Endodermal cell (in vitro differentiated cells): ENCODE data around the gene ZDHHC18. TPM values are rescaled to one million over a fixed set of nuclear protein-coding genes. Genes with fewer than 3 reads are reported as not detected.

Experiments used
- DNase-seq: peaks from one replicate; pipeline ENCODE4 v3.0.0-alpha.2; 2017
- H3K27ac ChIP-seq: 2 replicates; pipeline ENCODE4 v1.5.1; 2013; ENCODE audit warnings: mild to moderate bottlenecking, low read depth, low read length, moderate library complexity
- H3K27me3 ChIP-seq: 2 replicates; pipeline ENCODE4 v1.6.1; 2013; ENCODE audit warnings: mild to moderate bottlenecking, low read length, moderate library complexity; ENCODE audit not compliant: insufficient read depth, control insufficient read depth, poor library complexity, severe bottlenecking
- H3K36me3 ChIP-seq: 2 replicates; pipeline ENCODE4 v1.7.0; 2013; ENCODE audit warnings: mild to moderate bottlenecking, low read length, moderate library complexity; ENCODE audit not compliant: control insufficient read depth, insufficient read depth
- H3K4me1 ChIP-seq: one replicate; pipeline ENCODE4 v1.7.0; 2013; ENCODE audit warnings: low read length; ENCODE audit not compliant: control insufficient read depth, insufficient read depth
- H3K4me3 ChIP-seq: 2 replicates; pipeline ENCODE4 v1.5.1; 2013; ENCODE audit warnings: mild to moderate bottlenecking, low read length, moderate library complexity
- H3K9ac ChIP-seq: 2 replicates; pipeline ENCODE4 v1.6.1; 2013; ENCODE audit warnings: mild to moderate bottlenecking, low read length, moderate library complexity; ENCODE audit not compliant: poor library complexity, severe bottlenecking; ENCODE audit errors: extremely low read depth
- H3K9me3 ChIP-seq: 2 replicates; pipeline ENCODE4 v1.6.1; 2013; ENCODE audit warnings: mild to moderate bottlenecking, low read length, moderate library complexity; ENCODE audit not compliant: control insufficient read depth
- H3K27ac Mint-ChIP-seq: 2 replicates; pipeline ENCODE4 v1.8.0; 2020; ENCODE audit warnings: mixed read lengths
- H3K27me3 Mint-ChIP-seq: 2 replicates; pipeline ENCODE4 v1.8.0; 2021; ENCODE audit warnings: mild to moderate bottlenecking, mixed read lengths; ENCODE audit not compliant: insufficient read depth
- H3K36me3 Mint-ChIP-seq: 2 replicates; pipeline ENCODE4 v1.8.0; 2020; ENCODE audit warnings: low read depth, mixed read lengths
- H3K4me1 Mint-ChIP-seq: 2 replicates; pipeline ENCODE4 v1.8.0; 2020; ENCODE audit warnings: mixed read lengths
- H3K4me3 Mint-ChIP-seq: 2 replicates; pipeline ENCODE4 v1.8.0; 2020; ENCODE audit warnings: mild to moderate bottlenecking, moderate library complexity, mixed read lengths
- H3K9me3 Mint-ChIP-seq: 2 replicates; pipeline ENCODE4 v1.8.0; 2020; ENCODE audit warnings: mild to moderate bottlenecking, mixed read lengths
- WGBS, 2 experiments: methylation state at CpG; one replicate each; pipeline versions ENCODE4 v1.1.5 to v1.1.7; 2013; ENCODE audit warnings: missing lambda C conversion rate in 2 of 2, mixed read lengths in 1 of 2; ENCODE audit not compliant: insufficient coverage in 1 of 2, insufficient read length in 1 of 2; 5-methylcytosine and 5-hydroxymethylcytosine counted together
- total RNA-seq, 2 donors: library from RNA; stranded (reverse); fragmentation: NEBNext Ultra II Directional in 1 of 2; extraction: Animal tissue kit (Norgen Biotek cat#: 25700) in 1 of 2; gene quantifications; 2 replicates in 1 of 2; 3 replicates in 1 of 2; pipeline ENCODE4 v1.2.1, GENCODE V29; 2021
- TF ChIP-seq, protein P1 (sequence below): fragments of 200-600 bp; sonication (generic); conservative IDR thresholded peaks from 2 replicates; pipeline ENCODE4 v1.5.0; 2021; ENCODE audit warnings: antibody characterized with exemption, mild to moderate bottlenecking

Gene ZDHHC18
- total RNA-seq, 2 donors from 2014 or later, result 39.7 to 42.4 TPM

DNA sequence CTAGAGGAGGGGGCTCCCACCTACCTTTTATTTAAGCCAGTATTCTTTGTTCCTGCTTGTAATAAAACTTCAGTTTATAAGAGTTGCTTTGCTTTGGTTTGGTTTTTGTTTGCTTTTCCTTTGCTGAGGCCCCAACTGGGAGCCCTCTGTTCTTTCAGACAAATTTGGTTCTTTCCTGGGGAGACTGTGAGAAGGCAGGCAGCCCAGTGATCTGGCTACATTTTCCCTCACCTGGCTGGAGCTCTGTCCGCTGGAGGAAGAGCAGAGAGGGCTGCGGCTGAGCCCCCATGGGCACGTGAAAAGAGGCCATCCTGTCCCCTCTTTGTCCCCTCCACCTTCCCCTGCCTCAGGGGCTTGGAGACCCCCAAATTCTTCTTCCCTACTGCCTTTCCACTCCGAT is 29.1 kb downstream of the ZDHHC18 start:
- no peaks in the 10 kb centered on the region for H3K4me1 ChIP-seq
- WGBS, 2 experiments, result 93 to 100% methylated on average over 3 to 4 of the region's 4 CpGs
- TF ChIP-seq, protein P1, sequence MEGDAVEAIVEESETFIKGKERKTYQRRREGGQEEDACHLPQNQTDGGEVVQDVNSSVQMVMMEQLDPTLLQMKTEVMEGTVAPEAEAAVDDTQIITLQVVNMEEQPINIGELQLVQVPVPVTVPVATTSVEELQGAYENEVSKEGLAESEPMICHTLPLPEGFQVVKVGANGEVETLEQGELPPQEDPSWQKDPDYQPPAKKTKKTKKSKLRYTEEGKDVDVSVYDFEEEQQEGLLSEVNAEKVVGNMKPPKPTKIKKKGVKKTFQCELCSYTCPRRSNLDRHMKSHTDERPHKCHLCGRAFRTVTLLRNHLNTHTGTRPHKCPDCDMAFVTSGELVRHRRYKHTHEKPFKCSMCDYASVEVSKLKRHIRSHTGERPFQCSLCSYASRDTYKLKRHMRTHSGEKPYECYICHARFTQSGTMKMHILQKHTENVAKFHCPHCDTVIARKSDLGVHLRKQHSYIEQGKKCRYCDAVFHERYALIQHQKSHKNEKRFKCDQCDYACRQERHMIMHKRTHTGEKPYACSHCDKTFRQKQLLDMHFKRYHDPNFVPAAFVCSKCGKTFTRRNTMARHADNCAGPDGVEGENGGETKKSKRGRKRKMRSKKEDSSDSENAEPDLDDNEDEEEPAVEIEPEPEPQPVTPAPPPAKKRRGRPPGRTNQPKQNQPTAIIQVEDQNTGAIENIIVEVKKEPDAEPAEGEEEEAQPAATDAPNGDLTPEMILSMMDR, result no peak
- H3K9ac ChIP-seq, result no peak overlapping the region
- Mint-ChIP-seq H3K27me3 (no peaks in the 10 kb centered on the region), H3K9me3 (no peaks in the 10 kb centered on the region), H3K27ac (peak overlapping the region; percentile 72), H3K4me3 (no peak overlapping the region), H3K4me1 (peaks cover 12% of the 10 kb centered on the region), H3K36me3 (peaks cover 37% of the 10 kb centered on the region)
- H3K27me3 ChIP-seq, result no peaks in the 10 kb centered on the region
- H3K4me3 ChIP-seq, result no peak overlapping the region
- no peak for DNase-seq
- H3K36me3 ChIP-seq, result peaks cover 36% of the 10 kb centered on the region
- no peak overlapping the region for H3K27ac ChIP-seq
- H3K9me3 ChIP-seq, result no peaks in the 10 kb centered on the region

DNA sequence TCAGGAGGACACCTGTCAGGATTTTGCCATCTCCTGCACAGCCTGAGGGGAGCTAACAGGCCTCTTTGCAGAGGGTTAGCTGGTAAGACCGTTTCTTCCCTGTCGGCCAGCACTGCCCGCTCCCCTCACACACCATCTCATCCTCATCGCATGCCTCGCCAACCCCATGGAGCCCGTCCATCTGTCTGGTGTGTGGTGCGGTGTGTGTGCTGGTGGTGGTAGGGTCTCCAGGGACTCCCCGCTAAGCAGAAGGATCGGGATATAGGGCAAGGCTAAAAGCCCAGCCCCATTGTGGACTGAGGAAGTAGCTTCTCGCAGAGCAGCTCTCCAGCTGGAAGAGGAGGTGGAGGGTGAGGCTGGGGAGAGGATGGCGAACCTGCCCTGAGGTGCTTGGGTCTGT is 29.7 kb downstream of the ZDHHC18 start:
- no peak for DNase-seq
- TF ChIP-seq, protein P1, result no peak
- H3K27ac ChIP-seq, result no peak overlapping the region
- Mint-ChIP-seq H3K4me1 (peaks cover 12% of the 10 kb centered on the region), H3K9me3 (no peaks in the 10 kb centered on the region), H3K4me3 (no peak overlapping the region), H3K27me3 (no peaks in the 10 kb centered on the region), H3K36me3 (peaks cover 32% of the 10 kb centered on the region), H3K27ac (no peak overlapping the region)
- 91% methylated on average over 9 of the region's 11 CpGs; no CpG with 5 or more reads in 1 of the 2 experiments for WGBS, 2 experiments
- no peak overlapping the region for H3K9ac ChIP-seq
- no peaks in the 10 kb centered on the region for H3K4me1 ChIP-seq
- H3K27me3 ChIP-seq, result no peaks in the 10 kb centered on the region
- no peaks in the 10 kb centered on the region for H3K9me3 ChIP-seq
- peaks cover 33% of the 10 kb centered on the region for H3K36me3 ChIP-seq
- H3K4me3 ChIP-seq, result no peak overlapping the region

DNA sequence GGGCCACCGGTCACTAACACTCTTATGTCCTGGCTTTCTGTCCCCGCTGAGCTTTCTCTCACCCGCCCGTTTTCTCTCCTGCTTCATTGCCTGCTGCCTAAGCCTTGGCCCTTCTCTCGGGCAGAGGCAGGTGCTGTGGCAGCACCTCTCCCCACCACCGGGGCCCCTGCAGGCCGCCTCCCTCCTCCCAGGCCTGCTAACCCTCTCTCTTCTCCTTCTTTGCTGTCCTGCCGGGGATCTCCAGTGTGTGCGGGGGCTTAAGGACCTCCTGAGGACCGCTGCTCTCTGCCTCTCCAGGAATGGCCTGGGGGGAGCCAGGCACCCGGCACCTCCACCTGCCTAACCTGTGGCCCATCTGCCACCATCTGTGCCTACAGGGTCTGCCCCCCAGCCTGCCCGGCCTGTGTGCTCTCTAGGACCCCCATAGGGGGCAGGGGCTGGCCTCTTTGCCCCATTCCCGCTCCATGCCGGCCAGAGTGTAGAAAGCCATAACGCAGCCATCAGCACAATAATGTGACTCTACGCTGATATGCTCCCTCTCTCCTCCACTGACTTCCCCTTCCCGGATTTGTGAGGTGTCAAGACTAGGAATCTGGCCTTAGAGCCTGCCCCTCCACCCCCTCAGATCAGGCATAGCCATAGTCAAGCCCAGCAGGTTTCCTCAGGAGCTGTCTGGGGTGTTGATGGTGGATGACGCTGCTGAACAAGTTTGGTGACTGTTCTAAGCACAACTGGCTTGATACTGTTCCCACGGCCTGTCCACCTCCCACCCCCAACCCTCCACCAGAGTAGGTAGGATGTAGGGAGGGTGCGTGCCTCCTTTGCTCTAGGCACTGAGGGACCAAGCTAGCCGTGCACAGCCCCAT is 30.3 kb downstream of the ZDHHC18 start:
- H3K4me3 ChIP-seq, result no peak overlapping the region
- H3K4me3 Mint-ChIP-seq, result no peak overlapping the region

More for the DNA sequence above, 30.3 kb downstream of the ZDHHC18 start:
- no peaks in the 10 kb centered on the region for H3K9me3 ChIP-seq
- H3K4me1 ChIP-seq, result no peaks in the 10 kb centered on the region
- no peak overlapping the region for H3K9ac ChIP-seq
- peaks cover 12% of the 10 kb centered on the region for H3K4me1 Mint-ChIP-seq
- no peaks in the 10 kb centered on the region for H3K27me3 Mint-ChIP-seq
- WGBS, 2 experiments, result 85 to 86% methylated on average over 12 to 20 of the region's 21 CpGs
- H3K27ac ChIP-seq, result no peak overlapping the region
- H3K36me3 Mint-ChIP-seq, result peaks cover 26% of the 10 kb centered on the region
- no peak overlapping the region for H3K27ac Mint-ChIP-seq
- H3K27me3 ChIP-seq, result no peaks in the 10 kb centered on the region
- H3K36me3 ChIP-seq, result peaks cover 26% of the 10 kb centered on the region
- TF ChIP-seq, protein P1, result peak; percentile 44
- DNase-seq, result peak; percentile 87
- no peaks in the 10 kb centered on the region for H3K9me3 Mint-ChIP-seq
